NT2/D1 (cell line): ENCODE data around the gene CD74.
"Not testable (repeated sequence)": the region's sequence is repeated elsewhere in the genome, so short reads cannot be mapped to it uniquely, and the experiment has no call there.

Source experiments
- DNase-seq: peaks from one replicate; pipeline ENCODE4 v3.0.0-alpha.2; 2011; ENCODE audit warnings: low read depth, low spot score
- H3K27me3 ChIP-seq: 2 replicates; pipeline ENCODE4 v1.6.0; 2011; ENCODE audit warnings: mild to moderate bottlenecking; ENCODE audit not compliant: insufficient read length, insufficient read depth
- H3K36me3 ChIP-seq: 2 replicates; pipeline ENCODE4 v1.6.1; 2011; ENCODE audit warnings: mild to moderate bottlenecking, low read length, mixed read lengths; ENCODE audit not compliant: insufficient read depth, insufficient read length
- H3K4me1 ChIP-seq: 2 replicates; pipeline ENCODE4 v1.5.1; 2011; ENCODE audit not compliant: insufficient read depth, insufficient read length
- H3K4me3 ChIP-seq: 2 replicates; pipeline ENCODE4 v1.5.1; 2011; ENCODE audit warnings: low read depth; ENCODE audit not compliant: insufficient read length
- H3K9ac ChIP-seq: 2 replicates; pipeline ENCODE4 v1.6.0; 2011; ENCODE audit warnings: low read depth; ENCODE audit not compliant: insufficient read length
- H3K9me3 ChIP-seq: 2 replicates; pipeline ENCODE4 v1.5.1; 2011; ENCODE audit warnings: mild to moderate bottlenecking, low read length; ENCODE audit not compliant: insufficient read depth
- SUZ12 ChIP-seq: IDR thresholded peaks from 2 replicates; pipeline ENCODE4 v1.6.1; 2011; ENCODE audit not compliant: insufficient read length, insufficient read depth; ENCODE audit errors: extremely low read depth
- YY1 ChIP-seq: IDR thresholded peaks from 2 replicates; pipeline ENCODE4 v1.6.1; 2011; ENCODE audit not compliant: insufficient read length, insufficient read depth
- ZNF274 ChIP-seq: IDR thresholded peaks from 2 replicates; pipeline ENCODE4 v1.6.1; 2011; ENCODE audit warnings: mild to moderate bottlenecking, low read depth, low read length

Gene CD74

GRCh38 chr5:150428978-150429377 lies 16.3 kb upstream of the CD74 start:
- H3K9me3 ChIP-seq = no peaks in the 10 kb centered on the region
- no peaks in the 10 kb centered on the region for H3K36me3 ChIP-seq
- TF ChIP-seq ZNF274 = no peak
- TF ChIP-seq SUZ12 = no peak
- DNase-seq = no peak
- H3K4me3 ChIP-seq = no peak overlapping the region
- H3K4me1 ChIP-seq = peaks cover 4% of the 10 kb centered on the region
- H3K9ac ChIP-seq = no peak overlapping the region
- H3K27me3 ChIP-seq = no peaks in the 10 kb centered on the region

GRCh38 chr5:150428106-150428876 lies 15.6 kb upstream of the CD74 start:
- H3K9ac ChIP-seq = no peak overlapping the region
- DNase-seq = no peak
- H3K4me1 ChIP-seq = peaks cover 4% of the 10 kb centered on the region
- no peaks in the 10 kb centered on the region for H3K27me3 ChIP-seq
- H3K4me3 ChIP-seq = no peak overlapping the region
- H3K9me3 ChIP-seq = no peaks in the 10 kb centered on the region
- TF ChIP-seq SUZ12 (no peak), ZNF274 (no peak), YY1 (no peak)
- no peaks in the 10 kb centered on the region for H3K36me3 ChIP-seq

GRCh38 chr5:150426165-150426564 lies 13.5 kb upstream of the CD74 start:
- not testable (repeated sequence) for DNase-seq, H3K27me3 ChIP-seq, H3K9me3 ChIP-seq, H3K9ac ChIP-seq, H3K4me1 ChIP-seq, H3K36me3 ChIP-seq, H3K4me3 ChIP-seq

GRCh38 chr5:150422758-150423157 lies 10.0 kb upstream of the CD74 start:
- H3K4me3 ChIP-seq = no peak overlapping the region
- H3K9me3 ChIP-seq = no peaks in the 10 kb centered on the region
- no peak overlapping the region for H3K9ac ChIP-seq
- no peaks in the 10 kb centered on the region for H3K36me3 ChIP-seq
- peaks cover 2% of the 10 kb centered on the region for H3K4me1 ChIP-seq
- no peak for TF ChIP-seq YY1
- TF ChIP-seq ZNF274 = no peak
- TF ChIP-seq SUZ12 = no peak
- no peaks in the 10 kb centered on the region for H3K27me3 ChIP-seq
- no peak for DNase-seq

GRCh38 chr5:150422075-150422474 lies 9.4 kb upstream of the CD74 start:
- no peaks in the 10 kb centered on the region for H3K9me3 ChIP-seq
- H3K27me3 ChIP-seq = no peaks in the 10 kb centered on the region
- no peak for TF ChIP-seq ZNF274
- TF ChIP-seq YY1 = no peak
- TF ChIP-seq SUZ12 = no peak
- no peak for DNase-seq
- H3K4me1 ChIP-seq = peaks cover 2% of the 10 kb centered on the region
- no peak overlapping the region for H3K9ac ChIP-seq
- no peak overlapping the region for H3K4me3 ChIP-seq
- no peaks in the 10 kb centered on the region for H3K36me3 ChIP-seq

GRCh38 chr5:150419630-150420270 lies 7.0 kb upstream of the CD74 start:
- DNase-seq = no peak
- Histone ChIP-seq H3K36me3 (no peaks in the 10 kb centered on the region), H3K9ac (no peak overlapping the region), H3K27me3 (no peaks in the 10 kb centered on the region), H3K4me3 (no peak overlapping the region), H3K9me3 (no peaks in the 10 kb centered on the region), H3K4me1 (peaks cover 2% of the 10 kb centered on the region)
- TF ChIP-seq ZNF274 (no peak), YY1 (no peak), SUZ12 (no peak)

GRCh38 chr5:150413902-150414790 lies 1.4 kb upstream of the CD74 start:
- H3K9ac ChIP-seq, DNase-seq, H3K36me3 ChIP-seq, H3K27me3 ChIP-seq, H3K9me3 ChIP-seq, H3K4me1 ChIP-seq, H3K4me3 ChIP-seq: not testable (repeated sequence)
